IPS-18a (cell line): Measurements from ENCODE around the gene ITGAL.
"Not testable (repeated sequence)": the region's sequence is repeated elsewhere in the genome, so short reads cannot be mapped to it uniquely, and the experiment has no call there.

Experiments used
- H3K27ac ChIP-seq: one replicate; pipeline ENCODE4 v1.5.1; 2013; ENCODE audit warnings: low read length
- H3K27me3 ChIP-seq: one replicate; pipeline ENCODE4 v1.6.1; 2013; ENCODE audit warnings: mild to moderate bottlenecking, low read length; ENCODE audit not compliant: control insufficient read depth, insufficient read depth
- H3K36me3 ChIP-seq: one replicate; pipeline ENCODE4 v1.6.1; 2013; ENCODE audit warnings: low read depth, low read length; ENCODE audit not compliant: control insufficient read depth
- H3K4me1 ChIP-seq: one replicate; pipeline ENCODE4 v1.6.1; 2013; ENCODE audit warnings: low read depth, low read length; ENCODE audit not compliant: control insufficient read depth
- H3K4me3 ChIP-seq: one replicate; pipeline ENCODE4 v1.5.1; 2013; ENCODE audit warnings: low read length
- H3K9ac ChIP-seq: one replicate; pipeline ENCODE4 v1.6.1; 2013; ENCODE audit warnings: mild to moderate bottlenecking, low read length, moderate library complexity
- H3K9me3 ChIP-seq: one replicate; pipeline ENCODE4 v1.6.1; 2013; ENCODE audit warnings: low read depth, low read length; ENCODE audit not compliant: control insufficient read depth

ITGAL gene

GRCh38 chr16:30509081-30509765 lies 36.7 kb downstream of the ITGAL start:
- Histone ChIP-seq H3K27me3 (no peaks in the 10 kb centered on the region), H3K9me3 (no peaks in the 10 kb centered on the region), H3K9ac (no peak overlapping the region), H3K27ac (no peak overlapping the region), H3K36me3 (no peaks in the 10 kb centered on the region), H3K4me1 (no peaks in the 10 kb centered on the region), H3K4me3 (no peak overlapping the region)

- no peaks in the 10 kb centered on the region for H3K4me1 ChIP-seq
- no peak overlapping the region for H3K9ac ChIP-seq
- H3K27me3 ChIP-seq = no peaks in the 10 kb centered on the region
- H3K27ac ChIP-seq = no peak overlapping the region
- H3K36me3 ChIP-seq = no peaks in the 10 kb centered on the region
- no peak overlapping the region for H3K4me3 ChIP-seq
- H3K9me3 ChIP-seq = no peaks in the 10 kb centered on the region
These were observed 37.9 kb downstream of the ITGAL start for GRCh38 chr16:30510376-30510938.

DNA sequence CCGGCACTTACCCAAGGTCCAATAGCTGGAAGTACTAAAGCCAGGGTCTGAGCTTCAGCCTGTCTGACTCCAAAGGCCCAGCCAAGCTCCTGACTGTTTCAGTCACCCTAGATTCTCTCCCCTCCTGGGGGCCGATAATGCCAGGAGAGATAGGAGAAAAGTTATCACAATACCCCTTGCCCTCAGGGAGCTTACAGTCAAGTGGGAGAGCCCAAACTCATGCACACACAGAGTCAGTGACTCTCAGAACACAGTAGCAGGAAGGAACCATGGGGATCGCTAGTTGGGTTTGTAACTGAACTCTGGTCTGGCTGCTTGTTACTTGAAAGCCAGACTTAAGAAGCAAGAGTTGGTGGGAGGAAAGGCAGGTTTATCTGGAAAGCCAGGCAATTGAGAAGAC lies 39.0 kb downstream of the ITGAL start:
- no peak overlapping the region for H3K4me3 ChIP-seq
- no peaks in the 10 kb centered on the region for H3K9me3 ChIP-seq
- no peaks in the 10 kb centered on the region for H3K36me3 ChIP-seq
- H3K27ac ChIP-seq = no peak overlapping the region
- H3K4me1 ChIP-seq = no peaks in the 10 kb centered on the region
- no peak overlapping the region for H3K9ac ChIP-seq
- H3K27me3 ChIP-seq = no peaks in the 10 kb centered on the region

DNA sequence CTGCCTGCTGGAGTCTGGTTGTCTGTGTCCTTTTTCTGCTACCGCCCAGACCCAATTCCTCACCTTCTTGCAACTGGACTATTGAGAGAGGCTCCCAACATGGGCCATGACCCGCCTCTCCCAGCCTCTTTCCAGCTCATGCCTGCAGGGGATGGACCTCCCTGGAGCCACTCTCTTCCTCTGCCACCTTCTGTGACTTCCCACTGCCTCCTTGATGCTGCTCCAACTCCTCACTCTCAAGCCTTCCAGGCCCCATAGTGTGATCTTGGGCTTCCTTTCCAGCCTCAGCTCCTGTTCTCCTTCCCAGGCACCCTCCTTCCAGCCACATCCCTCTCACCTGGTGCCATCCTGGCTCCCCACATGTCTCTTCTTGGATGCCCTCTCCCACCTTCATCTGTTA lies 42.7 kb downstream of the ITGAL start:
- H3K9me3 ChIP-seq = no peaks in the 10 kb centered on the region
- no peak overlapping the region for H3K4me3 ChIP-seq
- no peak overlapping the region for H3K27ac ChIP-seq
- H3K9ac ChIP-seq = no peak overlapping the region
- no peaks in the 10 kb centered on the region for H3K27me3 ChIP-seq
- no peaks in the 10 kb centered on the region for H3K36me3 ChIP-seq
- no peaks in the 10 kb centered on the region for H3K4me1 ChIP-seq

- Histone ChIP-seq H3K9ac (no peak overlapping the region), H3K27me3 (no peaks in the 10 kb centered on the region), H3K4me1 (no peaks in the 10 kb centered on the region), H3K27ac (no peak overlapping the region), H3K4me3 (no peak overlapping the region), H3K9me3 (no peaks in the 10 kb centered on the region), H3K36me3 (no peaks in the 10 kb centered on the region)
These were observed 46.0 kb downstream of the ITGAL start for GRCh38 chr16:30518552-30518951.

DNA sequence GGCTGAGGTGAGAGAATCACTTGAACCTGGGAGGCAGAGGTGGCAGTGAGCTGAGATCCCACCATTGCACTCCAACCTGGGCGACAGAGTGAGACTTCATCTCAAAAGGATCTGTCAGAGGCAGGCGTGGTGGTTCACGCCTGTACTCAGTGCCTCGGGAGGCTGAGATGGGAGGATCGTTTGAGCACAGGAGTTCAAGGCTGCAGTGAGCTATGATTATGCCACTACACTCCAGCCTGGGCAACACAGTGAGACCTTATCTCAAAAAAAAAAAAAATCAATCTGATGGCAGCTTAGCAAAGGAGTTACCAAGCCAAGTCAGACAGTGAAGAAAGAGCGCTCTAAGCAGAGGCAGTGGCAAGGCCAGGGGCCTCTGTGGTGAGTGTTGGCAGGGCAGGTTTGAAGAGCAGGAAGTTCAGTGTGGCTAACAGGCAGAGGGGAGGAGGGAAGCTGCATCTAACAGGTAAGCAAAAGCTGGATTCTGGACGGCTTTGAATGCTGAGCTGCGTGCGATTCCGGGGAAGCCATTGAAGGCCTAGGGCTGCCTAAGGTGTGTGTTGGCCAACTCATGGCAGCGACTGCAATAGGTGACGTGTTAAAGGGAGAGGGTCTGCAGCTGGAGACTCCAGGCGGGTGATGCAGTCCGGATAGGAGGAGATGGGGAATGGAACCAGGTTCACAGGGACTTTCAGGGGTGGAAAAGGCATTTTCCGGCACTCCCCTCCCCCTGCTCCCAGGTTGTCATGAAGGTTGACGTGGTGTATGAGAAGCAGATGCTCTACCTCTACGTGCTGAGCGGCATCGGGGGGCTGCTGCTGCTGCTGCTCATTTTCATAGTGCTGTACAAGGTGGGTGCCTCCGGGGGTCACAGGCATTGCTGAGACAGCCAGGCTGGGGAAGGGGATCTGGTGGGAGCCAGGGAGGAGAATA lies 46.8 kb downstream of the ITGAL start:
- no peaks in the 10 kb centered on the region for H3K9me3 ChIP-seq
- no peaks in the 10 kb centered on the region for H3K27me3 ChIP-seq
- no peaks in the 10 kb centered on the region for H3K36me3 ChIP-seq
- no peak overlapping the region for H3K4me3 ChIP-seq
- no peak overlapping the region for H3K9ac ChIP-seq
- no peak overlapping the region for H3K27ac ChIP-seq
- H3K4me1 ChIP-seq = no peaks in the 10 kb centered on the region

DNA sequence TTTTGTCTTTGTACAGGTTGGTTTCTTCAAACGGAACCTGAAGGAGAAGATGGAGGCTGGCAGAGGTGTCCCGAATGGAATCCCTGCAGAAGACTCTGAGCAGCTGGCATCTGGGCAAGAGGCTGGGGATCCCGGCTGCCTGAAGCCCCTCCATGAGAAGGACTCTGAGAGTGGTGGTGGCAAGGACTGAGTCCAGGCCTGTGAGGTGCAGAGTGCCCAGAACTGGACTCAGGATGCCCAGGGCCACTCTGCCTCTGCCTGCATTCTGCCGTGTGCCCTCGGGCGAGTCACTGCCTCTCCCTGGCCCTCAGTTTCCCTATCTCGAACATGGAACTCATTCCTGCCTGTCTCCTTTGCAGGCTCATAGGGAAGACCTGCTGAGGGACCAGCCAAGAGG lies 48.9 kb downstream of the ITGAL start:
- Histone ChIP-seq H3K4me3 (no peak overlapping the region), H3K27ac (no peak overlapping the region), H3K9ac (no peak overlapping the region), H3K36me3 (no peaks in the 10 kb centered on the region), H3K4me1 (peaks cover 3% of the 10 kb centered on the region), H3K27me3 (no peaks in the 10 kb centered on the region), H3K9me3 (no peaks in the 10 kb centered on the region)

GRCh38 chr16:30521873-30522641 lies 49.5 kb downstream of the ITGAL start:
- no peak overlapping the region for H3K9ac ChIP-seq
- H3K9me3 ChIP-seq = no peaks in the 10 kb centered on the region
- H3K4me3 ChIP-seq = no peak overlapping the region
- no peaks in the 10 kb centered on the region for H3K36me3 ChIP-seq
- H3K27me3 ChIP-seq = no peaks in the 10 kb centered on the region
- H3K27ac ChIP-seq = no peak overlapping the region
- H3K4me1 ChIP-seq = peaks cover 3% of the 10 kb centered on the region

DNA sequence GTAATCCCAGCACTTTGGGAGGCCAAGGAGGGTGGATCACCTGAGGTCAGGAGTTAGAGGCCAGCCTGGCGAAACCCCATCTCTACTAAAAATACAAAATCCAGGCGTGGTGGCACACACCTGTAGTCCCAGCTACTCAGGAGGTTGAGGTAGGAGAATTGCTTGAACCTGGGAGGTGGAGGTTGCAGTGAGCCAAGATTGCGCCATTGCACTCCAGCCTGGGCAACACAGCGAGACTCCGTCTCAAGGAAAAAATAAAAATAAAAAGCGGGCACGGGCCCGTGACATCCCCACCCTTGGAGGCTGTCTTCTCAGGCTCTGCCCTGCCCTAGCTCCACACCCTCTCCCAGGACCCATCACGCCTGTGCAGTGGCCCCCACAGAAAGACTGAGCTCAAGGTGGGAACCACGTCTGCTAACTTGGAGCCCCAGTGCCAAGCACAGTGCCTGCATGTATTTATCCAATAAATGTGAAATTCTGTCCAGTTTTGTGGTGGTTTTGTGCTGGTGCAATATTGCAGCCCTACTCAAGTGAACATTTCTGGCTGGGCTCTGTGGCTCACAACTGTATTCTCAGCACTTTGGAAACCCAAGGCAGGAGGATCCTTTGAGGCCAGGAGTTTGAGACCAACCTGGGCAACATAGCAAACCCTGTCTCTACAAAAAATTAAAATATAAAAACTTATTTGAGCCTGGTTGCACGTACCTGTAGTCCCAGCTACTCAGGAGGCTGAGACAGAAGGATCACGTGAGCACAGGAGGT lies 50.3 kb downstream of the ITGAL start:
- not testable (repeated sequence) for H3K9ac ChIP-seq, H3K27me3 ChIP-seq, H3K9me3 ChIP-seq, H3K36me3 ChIP-seq, H3K4me1 ChIP-seq, H3K4me3 ChIP-seq, H3K27ac ChIP-seq

- Histone ChIP-seq H3K9me3 (no peaks in the 10 kb centered on the region), H3K36me3 (no peaks in the 10 kb centered on the region), H3K9ac (no peak overlapping the region), H3K27ac (no peak overlapping the region), H3K4me3 (no peak overlapping the region), H3K27me3 (no peaks in the 10 kb centered on the region), H3K4me1 (peaks cover 9% of the 10 kb centered on the region)
These were observed 51.4 kb downstream of the ITGAL start for GRCh38 chr16:30523768-30524574.
